WERI-Rb-1 (cell line): ENCODE data around the gene BHLHA9.

Experiments used
- DNase-seq: peaks from one replicate; pipeline ENCODE4 v3.0.0-alpha.2; 2020
- H3K27ac ChIP-seq: fragments of 250-450 bp; sonication (Bioruptor Pico); 2 replicates; pipeline ENCODE4 v1.5.1; 2020; ENCODE audit warnings: mild to moderate bottlenecking, moderate library complexity
- H3K27me3 ChIP-seq: fragments of 250-450 bp; sonication (Bioruptor Pico); 2 replicates; pipeline ENCODE4 v1.5.1; 2021; ENCODE audit warnings: mild to moderate bottlenecking, low read depth, moderate library complexity; ENCODE audit not compliant: insufficient read depth, severe bottlenecking
- H3K36me3 ChIP-seq: fragments of 250-450 bp; sonication (Bioruptor Pico); 2 replicates; pipeline ENCODE4 v1.5.1; 2020; ENCODE audit warnings: mild to moderate bottlenecking, moderate library complexity
- H3K4me3 ChIP-seq: 2 replicates; pipeline ENCODE4 v1.5.1; 2011; ENCODE audit warnings: low read depth, mild to moderate bottlenecking, control low read depth, low read length
- H3K9me3 ChIP-seq: fragments of 250-450 bp; sonication (Bioruptor Pico); 2 replicates; pipeline ENCODE4 v1.5.1; 2021; ENCODE audit warnings: mild to moderate bottlenecking, moderate library complexity; ENCODE audit not compliant: severe bottlenecking
- TF ChIP-seq, protein P1 (sequence below): IDR thresholded peaks from 2 replicates; pipeline ENCODE4 v1.5.1; 2011; ENCODE audit warnings: low read depth, mild to moderate bottlenecking, control low read depth, inconsistent platforms, low read length

The BHLHA9 gene

DNA sequence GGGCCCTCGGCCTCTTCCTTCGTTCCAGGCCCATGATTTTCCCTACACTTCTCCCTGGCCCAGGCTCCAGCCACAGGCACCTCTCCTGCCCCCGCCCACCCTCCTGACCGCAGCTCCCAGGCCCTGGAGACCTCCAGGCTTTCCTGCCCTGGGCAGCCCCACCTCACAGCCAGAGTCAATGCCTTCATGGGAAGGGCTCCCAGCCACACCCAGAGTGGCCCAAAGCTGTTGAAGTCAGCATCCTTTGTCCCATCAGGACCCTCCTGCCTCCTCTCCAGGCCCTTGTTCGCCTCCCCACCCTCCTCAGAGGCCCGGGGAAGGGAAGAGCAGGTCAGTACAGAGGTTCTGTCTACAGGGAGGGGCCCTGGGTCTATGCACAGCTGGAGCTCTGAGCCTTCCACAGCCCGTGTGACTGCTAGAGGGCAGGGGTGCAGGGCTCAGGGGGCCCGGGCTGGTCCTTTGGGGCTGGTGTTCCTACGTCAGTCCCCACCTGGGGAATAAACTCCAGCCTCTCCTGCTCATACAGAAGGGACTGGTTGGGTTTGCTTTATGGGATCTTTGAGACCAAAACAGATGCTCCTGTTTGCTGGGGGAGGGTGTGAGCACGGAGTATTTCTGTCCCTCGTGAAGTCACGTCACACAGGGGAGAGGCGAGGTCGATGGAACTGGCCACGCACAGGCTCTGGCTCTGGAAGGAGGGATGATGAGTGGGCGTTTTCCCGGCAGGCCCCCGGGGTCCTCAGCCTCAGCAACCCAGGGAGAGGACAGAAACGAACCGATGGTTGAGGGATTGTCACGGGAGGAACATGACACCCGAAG is 29.5 kb downstream of the BHLHA9 start:
- no peaks in the 10 kb centered on the region for H3K9me3 ChIP-seq
- H3K27ac ChIP-seq = no peak overlapping the region
- TF ChIP-seq, protein P1, sequence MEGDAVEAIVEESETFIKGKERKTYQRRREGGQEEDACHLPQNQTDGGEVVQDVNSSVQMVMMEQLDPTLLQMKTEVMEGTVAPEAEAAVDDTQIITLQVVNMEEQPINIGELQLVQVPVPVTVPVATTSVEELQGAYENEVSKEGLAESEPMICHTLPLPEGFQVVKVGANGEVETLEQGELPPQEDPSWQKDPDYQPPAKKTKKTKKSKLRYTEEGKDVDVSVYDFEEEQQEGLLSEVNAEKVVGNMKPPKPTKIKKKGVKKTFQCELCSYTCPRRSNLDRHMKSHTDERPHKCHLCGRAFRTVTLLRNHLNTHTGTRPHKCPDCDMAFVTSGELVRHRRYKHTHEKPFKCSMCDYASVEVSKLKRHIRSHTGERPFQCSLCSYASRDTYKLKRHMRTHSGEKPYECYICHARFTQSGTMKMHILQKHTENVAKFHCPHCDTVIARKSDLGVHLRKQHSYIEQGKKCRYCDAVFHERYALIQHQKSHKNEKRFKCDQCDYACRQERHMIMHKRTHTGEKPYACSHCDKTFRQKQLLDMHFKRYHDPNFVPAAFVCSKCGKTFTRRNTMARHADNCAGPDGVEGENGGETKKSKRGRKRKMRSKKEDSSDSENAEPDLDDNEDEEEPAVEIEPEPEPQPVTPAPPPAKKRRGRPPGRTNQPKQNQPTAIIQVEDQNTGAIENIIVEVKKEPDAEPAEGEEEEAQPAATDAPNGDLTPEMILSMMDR = no peak
- no peaks in the 10 kb centered on the region for H3K36me3 ChIP-seq
- H3K4me3 ChIP-seq = no peak overlapping the region
- no peak for DNase-seq
- no peaks in the 10 kb centered on the region for H3K27me3 ChIP-seq

DNA sequence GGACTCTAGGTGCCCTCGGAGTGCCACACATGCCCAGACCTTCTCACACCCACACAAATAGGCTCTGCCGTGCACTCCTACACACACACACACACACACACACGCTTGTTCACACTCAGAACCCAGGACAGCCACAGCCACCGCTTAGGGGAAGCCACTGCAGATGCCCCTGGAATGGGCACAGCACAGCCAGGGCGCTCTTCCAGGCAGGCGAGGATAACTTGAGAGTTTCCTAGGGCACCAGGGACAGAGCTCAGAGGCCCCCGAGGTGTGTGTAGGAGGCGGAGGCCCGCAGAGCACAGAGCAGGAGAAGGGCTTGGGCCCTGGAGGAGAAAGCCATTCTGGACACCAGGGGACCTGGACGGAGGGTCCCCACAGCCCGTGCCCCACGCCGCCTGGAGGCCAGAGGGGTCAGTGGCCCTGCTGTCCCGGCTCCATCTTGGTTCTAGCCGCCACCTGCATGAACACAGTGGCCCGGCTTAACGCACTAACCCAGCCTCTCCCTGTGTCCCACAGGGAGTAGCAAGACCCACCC is 30.2 kb downstream of the BHLHA9 start:
- no peak for DNase-seq
- Histone ChIP-seq H3K9me3 (no peaks in the 10 kb centered on the region), H3K27ac (no peak overlapping the region), H3K4me3 (no peak overlapping the region), H3K27me3 (no peaks in the 10 kb centered on the region), H3K36me3 (no peaks in the 10 kb centered on the region)
- TF ChIP-seq, protein P1 = no peak

DNA sequence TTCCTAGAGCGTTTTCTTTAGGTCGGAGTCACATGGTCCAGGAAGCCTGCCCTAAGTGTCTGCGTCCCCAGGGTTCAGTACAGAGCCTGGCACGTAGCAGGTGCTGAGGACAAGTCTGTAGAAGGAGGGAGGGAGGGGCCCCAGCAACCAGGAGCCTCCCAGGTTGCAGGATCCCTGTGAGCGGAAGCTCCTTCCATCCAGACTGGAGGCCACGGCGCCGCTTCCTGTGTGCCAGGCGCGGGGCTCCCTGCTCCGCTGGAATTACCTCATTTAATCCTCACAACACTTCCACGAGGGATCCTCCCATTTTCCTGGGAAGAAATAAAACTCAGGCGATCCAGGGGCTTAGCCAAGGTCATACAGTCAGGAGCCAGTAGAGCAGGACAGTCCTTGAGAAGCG is 31.3 kb downstream of the BHLHA9 start:
- Histone ChIP-seq H3K9me3 (no peaks in the 10 kb centered on the region), H3K36me3 (no peaks in the 10 kb centered on the region), H3K27me3 (no peaks in the 10 kb centered on the region), H3K27ac (no peak overlapping the region), H3K4me3 (no peak overlapping the region)
- peak; percentile 31 for DNase-seq
- TF ChIP-seq, protein P1 = no peak

DNA sequence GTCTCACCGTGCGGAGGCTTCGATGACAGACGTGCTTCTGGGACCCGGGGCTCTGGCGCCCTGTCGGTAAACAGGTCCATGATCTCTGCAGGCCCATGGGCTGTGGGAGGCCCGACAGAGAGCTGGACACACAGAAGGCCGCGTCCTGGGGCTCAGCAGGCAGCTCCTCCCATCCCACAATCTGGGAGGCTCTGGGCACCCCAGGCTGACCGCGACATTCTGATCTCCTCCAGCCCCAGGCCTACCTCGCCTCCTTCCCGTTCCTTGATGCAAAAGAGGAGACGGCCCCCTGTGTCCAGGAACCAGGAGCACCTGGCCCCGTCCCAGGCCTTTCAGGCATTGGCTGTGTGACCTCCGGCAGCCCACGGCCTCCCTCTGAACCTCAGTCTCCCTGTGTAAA is 32.5 kb downstream of the BHLHA9 start:
- no peak for DNase-seq
- TF ChIP-seq, protein P1 = no peak
- Histone ChIP-seq H3K36me3 (no peaks in the 10 kb centered on the region), H3K9me3 (no peaks in the 10 kb centered on the region), H3K4me3 (no peak overlapping the region), H3K27ac (no peak overlapping the region), H3K27me3 (no peaks in the 10 kb centered on the region)

DNA sequence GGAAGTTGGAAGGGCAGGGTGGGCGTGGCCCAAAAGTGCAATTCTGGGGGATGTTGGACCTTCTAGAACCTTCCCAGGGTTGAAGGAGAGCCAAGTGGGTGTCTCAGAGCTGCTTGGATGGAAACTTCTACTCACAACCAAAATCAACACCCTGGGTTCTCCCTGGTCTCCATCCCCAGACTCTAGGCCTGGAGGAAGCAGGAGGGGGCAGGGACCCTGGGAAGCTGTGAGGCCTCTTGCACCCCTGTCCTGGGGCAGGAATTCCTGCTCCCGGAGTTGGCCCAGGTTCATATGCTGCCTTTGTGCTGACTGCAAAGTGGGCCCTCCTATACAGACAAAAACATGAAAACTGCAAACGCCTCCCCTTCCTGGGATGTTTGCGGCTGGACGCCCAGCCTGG is 34.3 kb downstream of the BHLHA9 start:
- DNase-seq = no peak

More for the DNA sequence above, 34.3 kb downstream of the BHLHA9 start:
- Histone ChIP-seq H3K36me3 (no peaks in the 10 kb centered on the region), H3K27ac (no peak overlapping the region), H3K4me3 (no peak overlapping the region), H3K9me3 (no peaks in the 10 kb centered on the region), H3K27me3 (no peaks in the 10 kb centered on the region)
- TF ChIP-seq, protein P1 = no peak
